Measurements from ENCODE around the gene FOXF2. TPM values are rescaled to one million over a fixed set of nuclear protein-coding genes. Genes with fewer than 3 reads are reported as not detected.

The FOXF2 gene
- total RNA-seq, 2 donors from 2014 or later, result 4.9 to 14.1 TPM

DNA sequence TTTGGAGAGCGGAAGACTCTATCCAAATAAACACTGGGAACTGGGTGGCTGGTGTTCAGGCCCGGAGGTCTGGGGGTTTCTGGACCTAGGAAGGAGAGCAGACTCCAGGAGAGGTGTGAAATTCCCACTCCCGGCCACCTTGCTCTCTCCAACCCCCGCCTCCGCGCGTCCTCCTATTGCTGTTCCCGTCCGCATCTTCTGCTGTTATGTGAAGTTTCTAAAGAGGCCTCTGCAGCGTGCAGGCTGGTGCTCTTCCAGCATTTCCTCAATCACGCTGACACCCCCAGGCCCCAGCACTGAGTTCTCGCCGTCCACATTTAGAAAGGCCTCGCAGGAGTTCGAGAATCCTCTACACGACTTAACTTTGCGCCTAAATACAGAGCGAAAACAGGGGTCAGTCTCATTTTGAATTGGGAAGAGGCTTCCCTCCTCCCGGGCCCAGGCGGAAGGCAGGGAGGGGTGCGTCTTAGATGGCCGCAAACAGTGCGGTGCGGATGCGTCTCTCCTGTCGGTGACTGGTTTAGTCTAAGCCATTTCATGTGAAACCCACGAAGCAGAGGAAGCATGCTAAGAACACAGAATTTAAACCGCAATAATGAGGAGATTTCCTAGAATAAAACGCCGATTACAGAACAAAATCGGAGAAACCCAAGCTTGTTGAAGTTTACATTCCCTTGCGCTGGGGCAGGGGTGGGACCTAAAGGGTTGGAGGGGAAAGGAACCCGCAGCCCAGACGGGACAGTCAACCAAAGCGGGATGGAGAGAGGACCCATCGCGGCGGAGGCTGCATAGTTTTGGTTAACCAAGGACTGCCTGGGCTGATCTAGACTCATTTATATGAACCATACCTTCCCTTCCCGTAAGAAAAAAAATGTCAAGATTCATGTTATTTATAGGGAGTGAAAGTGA is 4.0 kb upstream of the FOXF2 start:
- peaks cover 48% of the 10 kb centered on the region for H3K27me3 ChIP-seq (replicated peaks; ENCODE audit: insufficient read depth)
- no peaks in the 10 kb centered on the region for H3K4me1 ChIP-seq (replicated peaks)
- intact Hi-C loops (cut with DNase I), result no loop called here
- H3K36me3 ChIP-seq, result no peaks in the 10 kb centered on the region
- DNase-seq (ENCODE audit: low spot score), result no peak
- TF ChIP-seq POLR2A (IDR thresholded peaks at IDR 0.05) (no peak), POLR2AphosphoS5 (IDR thresholded peaks at IDR 0.05) (no peak)
- TF ChIP-seq, protein P1, sequence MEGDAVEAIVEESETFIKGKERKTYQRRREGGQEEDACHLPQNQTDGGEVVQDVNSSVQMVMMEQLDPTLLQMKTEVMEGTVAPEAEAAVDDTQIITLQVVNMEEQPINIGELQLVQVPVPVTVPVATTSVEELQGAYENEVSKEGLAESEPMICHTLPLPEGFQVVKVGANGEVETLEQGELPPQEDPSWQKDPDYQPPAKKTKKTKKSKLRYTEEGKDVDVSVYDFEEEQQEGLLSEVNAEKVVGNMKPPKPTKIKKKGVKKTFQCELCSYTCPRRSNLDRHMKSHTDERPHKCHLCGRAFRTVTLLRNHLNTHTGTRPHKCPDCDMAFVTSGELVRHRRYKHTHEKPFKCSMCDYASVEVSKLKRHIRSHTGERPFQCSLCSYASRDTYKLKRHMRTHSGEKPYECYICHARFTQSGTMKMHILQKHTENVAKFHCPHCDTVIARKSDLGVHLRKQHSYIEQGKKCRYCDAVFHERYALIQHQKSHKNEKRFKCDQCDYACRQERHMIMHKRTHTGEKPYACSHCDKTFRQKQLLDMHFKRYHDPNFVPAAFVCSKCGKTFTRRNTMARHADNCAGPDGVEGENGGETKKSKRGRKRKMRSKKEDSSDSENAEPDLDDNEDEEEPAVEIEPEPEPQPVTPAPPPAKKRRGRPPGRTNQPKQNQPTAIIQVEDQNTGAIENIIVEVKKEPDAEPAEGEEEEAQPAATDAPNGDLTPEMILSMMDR (IDR thresholded peaks at IDR 0.05), result no peak
- 32% methylated on average over 39 of the region's 39 CpGs for WGBS
- peak overlapping the region in 1 of 2 donors; percentile 49 for H3K27ac ChIP-seq
- no peaks in the 10 kb centered on the region for H3K9me3 ChIP-seq
- no peak overlapping the region for H3K4me3 ChIP-seq

DNA sequence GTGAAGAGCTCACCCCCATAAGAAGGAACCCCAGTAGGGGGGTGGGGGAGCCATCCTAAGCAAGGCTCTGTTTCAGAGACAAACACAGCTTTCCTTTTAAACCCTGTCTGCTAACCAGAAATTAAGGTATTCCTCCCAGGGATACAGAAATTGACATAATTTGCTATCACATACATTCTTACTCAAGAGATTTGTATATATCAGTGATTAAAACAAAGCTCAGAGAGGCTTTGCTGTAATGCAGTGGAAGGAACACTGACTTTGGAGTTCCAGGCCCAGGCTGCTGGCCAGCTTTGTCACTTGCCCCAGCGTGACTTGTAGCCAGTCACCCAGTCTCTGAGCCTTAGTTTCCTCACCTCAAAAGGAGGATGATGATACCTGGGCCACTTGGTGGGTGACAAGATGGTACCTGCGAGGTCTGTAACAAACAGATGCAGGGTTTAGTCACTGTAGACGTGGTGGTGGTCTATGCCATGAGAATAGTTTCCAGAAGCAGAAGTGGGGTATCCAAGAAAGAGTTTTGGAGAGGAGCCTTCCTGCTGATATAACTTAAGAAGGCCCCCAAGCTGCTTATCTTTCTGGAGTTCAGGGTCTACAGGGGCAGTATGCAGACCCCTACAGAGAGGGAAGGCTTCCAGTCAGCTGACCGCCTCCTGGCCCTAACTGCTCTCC is 3.2 kb upstream of the FOXF2 start:
- H3K4me1 ChIP-seq (replicated peaks), result no peaks in the 10 kb centered on the region
- no peak overlapping the region for H3K27ac ChIP-seq
- no peak for DNase-seq (ENCODE audit: low spot score)
- H3K27me3 ChIP-seq (replicated peaks; ENCODE audit: insufficient read depth), result peaks cover 48% of the 10 kb centered on the region
- no peak overlapping the region for H3K4me3 ChIP-seq
- no peaks in the 10 kb centered on the region for H3K9me3 ChIP-seq
- intact Hi-C loops (cut with DNase I), result no loop called here
- 86% methylated on average over 4 of the region's 4 CpGs for WGBS
- TF ChIP-seq POLR2AphosphoS5 (IDR thresholded peaks at IDR 0.05), result no peak
- TF ChIP-seq POLR2A (IDR thresholded peaks at IDR 0.05), result no peak
- TF ChIP-seq, protein P1 (IDR thresholded peaks at IDR 0.05), result no peak
- H3K36me3 ChIP-seq, result no peaks in the 10 kb centered on the region

GRCh38 chr6:1387538-1387875 is 1.9 kb upstream of the FOXF2 start:
- Histone ChIP-seq H3K4me1 (replicated peaks) (no peaks in the 10 kb centered on the region), H3K27me3 (replicated peaks; ENCODE audit: insufficient read depth) (peaks cover 47% of the 10 kb centered on the region), H3K36me3 (no peaks in the 10 kb centered on the region), H3K9me3 (no peaks in the 10 kb centered on the region), H3K4me3 (no peak overlapping the region), H3K27ac (peak overlapping the region; percentile 47 to 62)
- TF ChIP-seq, protein P1 (IDR thresholded peaks at IDR 0.05), result no peak
- TF ChIP-seq POLR2A (IDR thresholded peaks at IDR 0.05) (no peak), POLR2AphosphoS5 (IDR thresholded peaks at IDR 0.05) (no peak)
- intact Hi-C loops (cut with DNase I), result no loop called here
- WGBS, result 63% methylated on average over 11 of the region's 11 CpGs
- DNase-seq (ENCODE audit: low spot score), result no peak

DNA sequence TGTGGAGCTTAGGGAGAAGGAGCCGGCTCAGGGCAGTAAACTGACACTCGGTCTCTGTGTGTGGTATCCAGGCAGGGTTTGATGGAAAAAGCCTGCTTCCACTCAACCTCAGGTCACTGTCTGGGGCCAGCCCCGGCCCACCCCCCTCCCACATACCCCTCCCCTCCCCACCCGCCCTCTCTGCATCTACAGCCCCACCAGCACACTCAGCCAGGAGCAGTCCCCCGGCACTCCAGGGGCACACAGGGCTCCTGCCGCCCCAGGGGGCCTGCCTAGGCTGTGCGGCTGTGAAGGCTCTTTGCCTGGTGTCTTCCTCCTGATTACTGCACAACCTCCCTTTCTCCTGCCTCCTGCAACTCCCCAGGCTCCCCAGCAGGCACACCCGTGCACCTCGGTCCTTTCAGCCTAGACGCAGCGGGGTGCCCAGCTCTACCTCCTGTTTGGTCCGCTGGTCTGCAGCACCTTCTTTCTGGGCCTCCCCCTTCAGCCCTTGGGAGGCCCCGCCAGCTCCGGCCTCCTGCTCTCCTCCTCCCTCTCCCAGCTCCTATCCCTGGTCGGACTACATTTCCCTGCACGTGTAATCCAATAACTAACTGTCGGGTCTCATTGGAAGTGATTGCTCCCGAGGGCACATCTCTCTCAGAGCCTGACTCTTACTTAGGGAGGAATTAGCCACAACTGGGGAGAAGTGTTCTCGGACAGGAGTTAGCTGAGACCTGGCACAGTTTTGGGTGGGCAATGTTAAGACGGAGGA is 1.3 kb upstream of the FOXF2 start:
- H3K9me3 ChIP-seq, result no peaks in the 10 kb centered on the region
- intact Hi-C loops (cut with DNase I), result no loop called here
- peak overlapping the region; percentile 62 to 73 for H3K27ac ChIP-seq
- TF ChIP-seq POLR2A (IDR thresholded peaks at IDR 0.05), result no peak
- no peak for TF ChIP-seq POLR2AphosphoS5 (IDR thresholded peaks at IDR 0.05)
- TF ChIP-seq, protein P1 (IDR thresholded peaks at IDR 0.05), result no peak
- no peaks in the 10 kb centered on the region for H3K36me3 ChIP-seq
- H3K4me3 ChIP-seq, result no peak overlapping the region
- H3K27me3 ChIP-seq (replicated peaks; ENCODE audit: insufficient read depth), result peaks cover 47% of the 10 kb centered on the region
- H3K4me1 ChIP-seq (replicated peaks), result no peaks in the 10 kb centered on the region
- no peak for DNase-seq (ENCODE audit: low spot score)
- 29% methylated on average over 20 of the region's 20 CpGs for WGBS

Measured in prostate gland (tissue), 2 donors.